Cardiac fibroblast (primary cell): ENCODE measurements around the gene CLDN24.

Source experiments
- DNase-seq, 2 donors: peaks; one replicate each; pipeline versions ENCODE4 v3.0.0 to v3.0.0-alpha.2; 2010; ENCODE audit warnings: low read depth in 2 of 2
- H3K4me3 ChIP-seq, 2 donors: replicated peaks in 1 of 2; 1 replicate in 1 of 2; 2 replicates in 1 of 2; pipeline ENCODE4 v1.5.1; 2011; ENCODE audit warnings: low read depth in 2 of 2, low read length in 2 of 2, mild to moderate bottlenecking in 2 of 2, moderate library complexity in 1 of 2
- CTCF ChIP-seq: IDR thresholded peaks from one replicate; pipeline ENCODE4 v1.5.1; 2011; ENCODE audit warnings: low read depth, mild to moderate bottlenecking, low read length, inconsistent platforms

CLDN24 gene

GRCh38 chr4:183314806-183315205, 7.4 kb downstream of the CLDN24 start:
- no peak for TF ChIP-seq CTCF
- H3K4me3 ChIP-seq, result no peak overlapping the region
- no peak for DNase-seq

- no peak for DNase-seq
- TF ChIP-seq CTCF, result no peak
- H3K4me3 ChIP-seq, result no peak overlapping the region
Observed at GRCh38 chr4:183314336-183314735, 7.9 kb downstream of the CLDN24 start.

GRCh38 chr4:183312841-183313240, 9.4 kb downstream of the CLDN24 start:
- H3K4me3 ChIP-seq, result no peak overlapping the region
- DNase-seq, result no peak
- TF ChIP-seq CTCF, result no peak

GRCh38 chr4:183306811-183307210, 15.4 kb downstream of the CLDN24 start:
- H3K4me3 ChIP-seq, result no peak overlapping the region
- TF ChIP-seq CTCF, result no peak
- no peak for DNase-seq

GRCh38 chr4:183304538-183304937, 17.7 kb downstream of the CLDN24 start:
- no peak for TF ChIP-seq CTCF
- no peak overlapping the region for H3K4me3 ChIP-seq

GRCh38 chr4:183304067-183304466, 18.2 kb downstream of the CLDN24 start:
- TF ChIP-seq CTCF, result no peak
- no peak overlapping the region for H3K4me3 ChIP-seq
- DNase-seq, result no peak

More at GRCh38 chr4:183304538-183304937, 17.7 kb downstream of the CLDN24 start:
- DNase-seq, result no peak

- no peak overlapping the region for H3K4me3 ChIP-seq
- TF ChIP-seq CTCF, result no peak
- no peak for DNase-seq
Observed at GRCh38 chr4:183303301-183303700, 18.9 kb downstream of the CLDN24 start.
